ENCODE results near the gene NRARP.

The NRARP gene

GRCh38 chr9:137311171-137311985 is 9.3 kb upstream of the NRARP start:
- TF ChIP-seq TAF1 (IDR thresholded peaks at IDR 0.05; ENCODE audit: low read depth), result no peak
- TF ChIP-seq TEAD4 (IDR thresholded peaks at IDR 0.05), result peak; percentile 54
- TF ChIP-seq TCF12 (IDR thresholded peaks at IDR 0.05; ENCODE audit: low read depth), result peak; percentile 97
- TF ChIP-seq YY1 (IDR thresholded peaks at IDR 0.05; ENCODE audit: low read depth), result no peak; the same call in 1 of the 2 replicates
- TF ChIP-seq NFIC (IDR thresholded peaks at IDR 0.05), result peak; percentile 72
- peak; percentile 93 for TF ChIP-seq EGR1 (IDR thresholded peaks at IDR 0.05)
- TF ChIP-seq FOXM1 (IDR thresholded peaks at IDR 0.05; ENCODE audit: borderline replicate concordance, low read depth), result peak; percentile 85
- TF ChIP-seq CEBPB (IDR thresholded peaks at IDR 0.05), result peak; percentile 19; the same call in 1 of the 2 replicates
- TF ChIP-seq EP300 (IDR thresholded peaks at IDR 0.05; ENCODE audit: borderline replicate concordance), result peak; percentile 94

GRCh38 chr9:137310189-137311052 is 8.3 kb upstream of the NRARP start:
- TF ChIP-seq, protein P1, sequence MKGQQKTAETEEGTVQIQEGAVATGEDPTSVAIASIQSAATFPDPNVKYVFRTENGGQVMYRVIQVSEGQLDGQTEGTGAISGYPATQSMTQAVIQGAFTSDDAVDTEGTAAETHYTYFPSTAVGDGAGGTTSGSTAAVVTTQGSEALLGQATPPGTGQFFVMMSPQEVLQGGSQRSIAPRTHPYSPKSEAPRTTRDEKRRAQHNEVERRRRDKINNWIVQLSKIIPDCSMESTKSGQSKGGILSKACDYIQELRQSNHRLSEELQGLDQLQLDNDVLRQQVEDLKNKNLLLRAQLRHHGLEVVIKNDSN (IDR thresholded peaks at IDR 0.05), result peak; percentile 33; the same call in 1 of the 2 replicates
- TF ChIP-seq ZBTB7A (IDR thresholded peaks at IDR 0.05; ENCODE audit: low read depth), result peak; percentile 28; the same call in 1 of the 2 replicates
- no peak for TF ChIP-seq NFIC (IDR thresholded peaks at IDR 0.05)
- TF ChIP-seq FOXM1 (IDR thresholded peaks at IDR 0.05; ENCODE audit: borderline replicate concordance, low read depth), result no peak

- TF ChIP-seq, protein P2, sequence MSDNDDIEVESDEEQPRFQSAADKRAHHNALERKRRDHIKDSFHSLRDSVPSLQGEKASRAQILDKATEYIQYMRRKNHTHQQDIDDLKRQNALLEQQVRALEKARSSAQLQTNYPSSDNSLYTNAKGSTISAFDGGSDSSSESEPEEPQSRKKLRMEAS (IDR thresholded peaks at IDR 0.05), result no peak
- no peak for TF ChIP-seq EP300 (IDR thresholded peaks at IDR 0.05; ENCODE audit: borderline replicate concordance)
- no peak for TF ChIP-seq NFIC (IDR thresholded peaks at IDR 0.05)
- no peak for TF ChIP-seq YY1 (IDR thresholded peaks at IDR 0.05; ENCODE audit: low read depth)
- TF ChIP-seq TAF1 (IDR thresholded peaks at IDR 0.05; ENCODE audit: low read depth), result no peak
- TF ChIP-seq, protein P3, sequence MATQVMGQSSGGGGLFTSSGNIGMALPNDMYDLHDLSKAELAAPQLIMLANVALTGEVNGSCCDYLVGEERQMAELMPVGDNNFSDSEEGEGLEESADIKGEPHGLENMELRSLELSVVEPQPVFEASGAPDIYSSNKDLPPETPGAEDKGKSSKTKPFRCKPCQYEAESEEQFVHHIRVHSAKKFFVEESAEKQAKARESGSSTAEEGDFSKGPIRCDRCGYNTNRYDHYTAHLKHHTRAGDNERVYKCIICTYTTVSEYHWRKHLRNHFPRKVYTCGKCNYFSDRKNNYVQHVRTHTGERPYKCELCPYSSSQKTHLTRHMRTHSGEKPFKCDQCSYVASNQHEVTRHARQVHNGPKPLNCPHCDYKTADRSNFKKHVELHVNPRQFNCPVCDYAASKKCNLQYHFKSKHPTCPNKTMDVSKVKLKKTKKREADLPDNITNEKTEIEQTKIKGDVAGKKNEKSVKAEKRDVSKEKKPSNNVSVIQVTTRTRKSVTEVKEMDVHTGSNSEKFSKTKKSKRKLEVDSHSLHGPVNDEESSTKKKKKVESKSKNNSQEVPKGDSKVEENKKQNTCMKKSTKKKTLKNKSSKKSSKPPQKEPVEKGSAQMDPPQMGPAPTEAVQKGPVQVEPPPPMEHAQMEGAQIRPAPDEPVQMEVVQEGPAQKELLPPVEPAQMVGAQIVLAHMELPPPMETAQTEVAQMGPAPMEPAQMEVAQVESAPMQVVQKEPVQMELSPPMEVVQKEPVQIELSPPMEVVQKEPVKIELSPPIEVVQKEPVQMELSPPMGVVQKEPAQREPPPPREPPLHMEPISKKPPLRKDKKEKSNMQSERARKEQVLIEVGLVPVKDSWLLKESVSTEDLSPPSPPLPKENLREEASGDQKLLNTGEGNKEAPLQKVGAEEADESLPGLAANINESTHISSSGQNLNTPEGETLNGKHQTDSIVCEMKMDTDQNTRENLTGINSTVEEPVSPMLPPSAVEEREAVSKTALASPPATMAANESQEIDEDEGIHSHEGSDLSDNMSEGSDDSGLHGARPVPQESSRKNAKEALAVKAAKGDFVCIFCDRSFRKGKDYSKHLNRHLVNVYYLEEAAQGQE (IDR thresholded peaks at IDR 0.05; ENCODE audit: low read depth), result no peak
- TF ChIP-seq ZBTB7A (IDR thresholded peaks at IDR 0.05; ENCODE audit: low read depth), result no peak
- no peak for TF ChIP-seq TCF12 (IDR thresholded peaks at IDR 0.05; ENCODE audit: low read depth)
- TF ChIP-seq TEAD4 (IDR thresholded peaks at IDR 0.05), result no peak
- TF ChIP-seq RAD21 (IDR thresholded peaks at IDR 0.05; ENCODE audit: low read depth), result no peak
- no peak for TF ChIP-seq CEBPB (IDR thresholded peaks at IDR 0.05)
- TF ChIP-seq EGR1 (IDR thresholded peaks at IDR 0.05), result no peak
- TF ChIP-seq, protein P1 (IDR thresholded peaks at IDR 0.05), result no peak
These were observed 7.5 kb upstream of the NRARP start for GRCh38 chr9:137309368-137310188.

DNA sequence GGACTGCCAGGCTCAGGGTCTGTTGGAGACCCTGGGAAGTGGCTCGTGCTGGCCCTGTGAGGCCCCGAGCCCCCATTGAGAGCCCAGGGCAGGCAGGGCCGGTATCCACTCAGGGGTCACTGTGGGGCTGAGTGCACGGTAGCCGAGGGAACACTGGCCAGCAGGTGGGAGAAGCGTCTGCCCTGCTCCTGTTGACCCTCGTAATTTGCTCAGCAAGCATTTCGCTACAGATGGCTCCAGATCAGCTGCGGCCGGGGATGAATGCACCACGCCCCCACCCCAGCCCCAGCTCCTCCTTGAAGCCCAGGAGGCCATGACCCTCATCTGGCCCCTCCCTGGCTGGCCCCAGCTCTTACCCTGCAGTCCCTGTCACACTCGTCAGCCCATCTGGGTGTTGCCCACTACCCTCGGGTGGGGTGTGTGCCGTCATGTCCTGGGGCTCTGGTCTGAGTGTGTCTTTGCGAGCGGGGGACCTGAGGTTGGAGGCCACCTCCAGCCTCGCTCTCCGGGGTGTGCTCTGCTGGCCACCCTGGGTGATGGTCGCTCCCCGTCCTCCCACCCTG is 6.1 kb upstream of the NRARP start:
- TF ChIP-seq RAD21 (IDR thresholded peaks at IDR 0.05; ENCODE audit: low read depth), result no peak
- no peak for TF ChIP-seq NFIC (IDR thresholded peaks at IDR 0.05)
- no peak for TF ChIP-seq EGR1 (IDR thresholded peaks at IDR 0.05)
- TF ChIP-seq ZBTB7A (IDR thresholded peaks at IDR 0.05; ENCODE audit: low read depth), result no peak
- no peak for TF ChIP-seq FOXM1 (IDR thresholded peaks at IDR 0.05; ENCODE audit: borderline replicate concordance, low read depth)
- TF ChIP-seq CEBPB (IDR thresholded peaks at IDR 0.05), result no peak
- TF ChIP-seq YY1 (IDR thresholded peaks at IDR 0.05; ENCODE audit: low read depth), result no peak
- TF ChIP-seq TEAD4 (IDR thresholded peaks at IDR 0.05), result no peak
- TF ChIP-seq, protein P1 (IDR thresholded peaks at IDR 0.05), result no peak
- TF ChIP-seq TCF12 (IDR thresholded peaks at IDR 0.05; ENCODE audit: low read depth), result no peak
- no peak for TF ChIP-seq TAF1 (IDR thresholded peaks at IDR 0.05; ENCODE audit: low read depth)
- TF ChIP-seq, protein P2 (IDR thresholded peaks at IDR 0.05), result no peak
- TF ChIP-seq CREB1 (IDR thresholded peaks at IDR 0.05; ENCODE audit: low read depth), result no peak
- TF ChIP-seq, protein P3 (IDR thresholded peaks at IDR 0.05; ENCODE audit: low read depth), result no peak
- no peak for TF ChIP-seq EP300 (IDR thresholded peaks at IDR 0.05; ENCODE audit: borderline replicate concordance)
